ENCODE results near the gene MAP3K3.
"Not testable (repeated sequence)": the region's sequence is repeated elsewhere in the genome, so short reads cannot be mapped to it uniquely, and the experiment has no call there.

Gene MAP3K3

DNA sequence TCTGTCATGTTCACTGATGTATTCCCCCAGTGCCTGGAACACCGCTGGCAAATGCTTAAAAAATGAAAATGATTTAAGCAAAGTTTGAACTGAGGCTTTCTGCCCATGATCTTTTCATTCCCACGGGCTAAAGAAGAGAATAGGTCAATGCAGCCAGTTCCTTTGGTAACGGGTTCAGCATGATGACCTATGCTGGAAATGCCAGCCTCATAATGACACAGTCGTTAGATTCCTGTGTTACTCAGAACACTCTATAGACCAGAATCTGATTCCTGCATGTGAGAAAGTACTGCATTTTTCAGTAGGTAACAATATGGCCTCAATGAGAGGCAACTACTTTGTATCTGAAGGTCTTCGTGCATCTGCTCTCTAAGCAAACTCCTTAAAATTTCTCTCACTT, 96.8 kb downstream of the MAP3K3 start:
- Mint-ChIP-seq H3K4me1 (peaks cover 5% of the 10 kb centered on the region), H3K36me3 (peaks cover 12% of the 10 kb centered on the region), H3K9me3 (no peaks in the 10 kb centered on the region), H3K27ac (no peak overlapping the region), H3K4me3 (no peak overlapping the region)
- ATAC-seq (no peak), DNase-seq (ENCODE audit: low spot score in 2 of 2) (no peak)

DNA sequence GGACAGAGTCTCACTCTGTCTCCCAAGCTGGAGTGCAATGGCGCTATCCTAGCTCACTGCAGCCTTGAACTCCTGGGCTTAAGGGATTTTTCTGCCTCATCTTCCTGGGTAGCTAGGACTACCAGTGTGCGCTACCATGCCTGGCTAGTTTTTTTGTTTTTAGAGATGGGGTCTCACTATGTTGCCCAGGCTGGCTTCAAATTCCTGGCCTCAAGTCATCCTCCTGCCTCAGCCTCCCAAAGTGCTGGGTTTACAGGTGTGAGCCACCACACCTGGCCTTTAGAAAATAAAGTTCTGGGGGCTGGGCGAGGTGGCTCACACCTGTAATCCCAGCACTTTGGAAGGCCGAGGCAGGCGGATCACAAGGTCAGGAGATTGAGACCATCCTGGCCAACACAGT, 98.0 kb downstream of the MAP3K3 start:
- DNase-seq (ENCODE audit: low spot score in 2 of 2); H3K9me3 Mint-ChIP-seq; ATAC-seq; H3K4me1 Mint-ChIP-seq; H3K4me3 Mint-ChIP-seq; H3K27ac Mint-ChIP-seq: not testable (repeated sequence)
- peaks cover 22% of the 10 kb centered on the region for H3K36me3 Mint-ChIP-seq

DNA sequence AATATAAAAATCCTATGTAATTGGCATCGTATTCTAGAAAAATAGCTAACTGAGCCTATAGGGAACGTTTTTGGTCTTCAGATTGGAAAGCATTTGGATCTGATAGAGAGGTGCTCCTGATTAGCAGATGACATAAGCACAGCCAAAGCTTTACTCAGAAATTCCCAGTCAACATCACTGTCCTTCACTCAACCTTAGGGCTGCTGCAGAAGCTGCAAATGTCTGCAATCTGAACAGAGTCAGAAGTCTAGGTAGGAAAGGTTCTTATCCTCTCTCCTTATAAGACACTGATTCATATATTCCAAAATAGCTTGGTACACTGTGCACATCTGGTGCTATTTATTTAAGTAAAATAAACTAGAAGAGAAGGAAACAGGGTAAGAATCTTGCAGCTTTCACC, 100.2 kb downstream of the MAP3K3 start:
- Mint-ChIP-seq H3K27ac (no peak overlapping the region), H3K9me3 (no peaks in the 10 kb centered on the region), H3K4me3 (no peak overlapping the region), H3K36me3 (peaks cover 35% of the 10 kb centered on the region), H3K4me1 (peaks cover 5% of the 10 kb centered on the region)
- no peak for ATAC-seq
- no peak for DNase-seq (ENCODE audit: low spot score in 2 of 2)

DNA sequence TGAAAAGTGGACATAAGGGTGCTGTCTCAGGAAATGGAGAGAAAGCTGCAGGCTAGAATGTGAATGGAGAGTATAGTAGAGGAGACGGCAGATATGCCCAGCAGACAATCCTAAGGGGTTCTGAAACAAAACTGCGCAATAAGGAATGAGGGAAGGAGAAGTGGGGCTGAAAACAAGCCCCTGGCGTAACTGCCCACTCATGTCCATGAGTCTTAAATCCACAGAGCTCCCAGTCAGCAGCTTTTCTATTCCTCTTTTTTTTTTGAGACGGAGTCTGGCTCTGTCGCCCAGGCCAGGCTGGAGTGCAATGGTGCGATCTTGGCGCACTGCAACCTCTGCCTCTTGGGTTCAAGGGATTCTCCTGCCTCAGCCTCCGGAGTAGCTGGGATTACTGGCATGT, 113.5 kb downstream of the MAP3K3 start:
- Mint-ChIP-seq H3K4me3 (no peak overlapping the region), H3K4me1 (peaks cover 14% of the 10 kb centered on the region), H3K9me3 (no peaks in the 10 kb centered on the region), H3K36me3 (no peaks in the 10 kb centered on the region), H3K27ac (no peak overlapping the region)
- ATAC-seq (no peak), DNase-seq (ENCODE audit: low spot score in 2 of 2) (no peak)

DNA sequence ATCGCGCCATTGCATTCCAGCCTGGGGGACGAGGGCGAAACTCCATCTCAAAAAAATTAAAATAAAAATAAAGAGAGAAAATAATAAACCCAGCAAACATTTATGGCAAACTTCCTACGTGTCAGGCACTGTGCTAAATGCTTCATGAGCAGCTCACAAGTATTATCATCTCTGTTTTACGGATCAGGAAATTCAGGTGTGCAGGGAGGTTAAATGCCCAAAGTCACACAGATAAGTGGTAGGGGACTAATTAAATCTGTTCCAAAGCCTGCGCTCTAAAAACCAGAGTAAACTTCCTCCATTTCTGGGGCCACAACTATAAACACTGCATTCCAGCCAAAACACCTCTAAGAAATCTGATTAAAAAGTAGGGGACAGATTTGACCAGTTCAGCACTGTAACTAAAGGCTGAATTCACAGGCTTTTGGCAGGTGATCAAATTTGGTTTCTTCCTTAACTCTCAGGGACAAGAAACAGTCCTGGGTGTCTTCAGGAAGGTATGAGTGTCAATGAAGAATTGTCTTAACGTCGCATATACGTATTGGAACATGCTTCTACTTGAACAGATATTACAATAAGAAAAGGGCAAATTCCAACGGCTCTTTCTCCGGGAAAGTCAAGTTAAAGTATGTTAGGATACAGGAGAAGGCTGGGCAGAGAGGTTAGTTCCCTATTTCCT, 118.4 kb downstream of the MAP3K3 start:
- H3K4me3 Mint-ChIP-seq = peak overlapping the region; percentile 88
- peaks cover 26% of the 10 kb centered on the region for H3K36me3 Mint-ChIP-seq
- no peaks in the 10 kb centered on the region for H3K9me3 Mint-ChIP-seq
- DNase-seq (ENCODE audit: low spot score in 2 of 2) (no peak), ATAC-seq (no peak)
- peak overlapping the region; percentile 97 for H3K27ac Mint-ChIP-seq
- H3K4me1 Mint-ChIP-seq = peaks cover 23% of the 10 kb centered on the region

DNA sequence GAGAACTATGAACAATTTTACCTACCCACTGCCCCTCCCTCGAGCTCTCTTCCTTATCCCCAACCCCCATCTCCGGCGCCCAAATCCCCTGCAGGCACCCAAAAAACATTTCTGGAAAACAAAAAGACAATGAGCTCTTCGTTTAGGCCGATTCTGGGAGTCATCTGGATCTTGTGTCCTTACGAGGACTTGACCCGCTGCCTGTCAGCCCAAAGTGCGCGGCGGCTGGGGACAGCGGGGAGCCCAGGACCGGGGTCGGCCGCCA, 118.9 kb downstream of the MAP3K3 start:
- no peak for ATAC-seq

DNA sequence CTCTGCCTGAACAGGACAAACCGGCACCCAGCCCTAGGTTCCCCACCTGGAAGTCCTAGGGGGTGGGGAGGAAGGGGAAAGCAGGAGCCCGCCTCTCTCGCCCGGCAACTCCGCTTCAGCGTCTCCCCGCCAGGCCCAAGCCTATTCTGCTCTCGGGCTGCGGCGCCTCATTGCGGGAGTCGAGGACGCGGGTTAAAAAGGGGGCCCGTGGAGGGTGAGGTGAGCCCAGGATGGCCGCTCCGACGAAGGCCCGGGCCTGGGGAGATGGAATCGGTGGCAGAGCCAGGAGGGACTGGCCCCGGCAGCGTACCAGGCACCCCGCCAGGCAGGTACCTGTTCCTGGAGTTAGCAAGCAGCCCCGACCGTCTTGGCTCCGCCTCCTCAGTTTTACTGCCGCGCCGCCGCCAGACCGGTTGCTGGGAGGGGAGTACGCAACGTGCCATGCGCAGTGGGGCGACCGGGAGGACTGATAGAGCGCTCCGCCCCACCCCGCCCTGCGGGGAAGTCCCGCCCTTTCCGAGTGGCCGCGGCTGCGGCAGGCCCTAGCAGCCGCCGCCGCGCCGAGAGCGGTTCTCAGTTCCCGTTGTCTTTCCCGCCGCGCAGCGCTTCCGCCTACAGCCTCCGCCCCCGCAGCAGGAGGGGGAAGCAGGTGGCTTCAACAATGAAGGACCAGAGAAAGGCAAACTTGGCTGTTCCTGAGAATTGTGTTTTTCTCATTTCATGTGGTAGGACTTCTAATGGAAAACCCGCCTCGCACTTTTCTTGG, 119.4 kb downstream of the MAP3K3 start, which contains the start of gene STRADA:
TSS of gene STRADA (minus strand) at position 392 of the 766 bp plus-strand sequence. CDS start 13,430 bp downstream, outside the sequence.
- Mint-ChIP-seq H3K36me3 (peaks cover 35% of the 10 kb centered on the region), H3K9me3 (no peaks in the 10 kb centered on the region), H3K4me1 (peaks cover 23% of the 10 kb centered on the region), H3K4me3 (peak within 1 kb of the TSS; percentile 88), H3K27ac (peak within 1 kb of the TSS; percentile 97)
- ATAC-seq = peak; percentile 93
- DNase-seq (ENCODE audit: low spot score in 2 of 2) = peak; percentile 95 to 99

More for the DNA sequence above, 118.9 kb downstream of the MAP3K3 start:
- H3K27ac Mint-ChIP-seq = peak overlapping the region; percentile 97
- no peaks in the 10 kb centered on the region for H3K9me3 Mint-ChIP-seq
- H3K4me3 Mint-ChIP-seq = peak overlapping the region; percentile 88
- DNase-seq (ENCODE audit: low spot score in 2 of 2) = no peak
- peaks cover 30% of the 10 kb centered on the region for H3K36me3 Mint-ChIP-seq
- peaks cover 23% of the 10 kb centered on the region for H3K4me1 Mint-ChIP-seq
